Vagina (tissue), 2 donors: ENCODE data around the gene ZNF423. TPM values are rescaled to one million over a fixed set of nuclear protein-coding genes. Genes with fewer than 3 reads are reported as not detected.

ENCODE experiments used
- DNase-seq, 2 donors: peaks; one replicate each; pipeline ENCODE4 v3.0.0-alpha.2; 2017; ENCODE audit errors: extremely low spot score in 2 of 2
- H3K27ac ChIP-seq: fragments of 200-600 bp; sonication (generic); one replicate; pipeline ENCODE4 v1.5.1; 2019
- H3K27me3 ChIP-seq: fragments of 200-600 bp; sonication (generic); one replicate; pipeline ENCODE4 v1.5.1; 2019
- H3K36me3 ChIP-seq, 2 donors: fragments of 200-600 bp; sonication (generic); one replicate each; pipeline ENCODE4 v1.5.1; 2017 to 2019
- H3K4me1 ChIP-seq: fragments of 200-600 bp; sonication (generic); one replicate; pipeline ENCODE4 v1.5.1; 2019
- H3K4me3 ChIP-seq, 2 donors: fragments of 200-600 bp; sonication (generic); 1 replicate in 1 of 2; 2 replicates in 1 of 2; pipeline ENCODE4 v1.5.1; 2016 to 2019
- H3K9me3 ChIP-seq: fragments of 200-600 bp; sonication (generic); one replicate; pipeline ENCODE4 v1.5.1; 2019
- CTCF ChIP-seq, 3 experiments: fragments of 450-650 bp in 2 of 3; fragments of 200-600 bp in 1 of 3; sonication (generic) in 1 of 3; IDR thresholded peaks; one replicate each; pipeline ENCODE4 v1.5.1; 2017 to 2019; ENCODE audit warnings: antibody characterized with exemption in 3 of 3, mild to moderate bottlenecking in 2 of 3, moderate library complexity in 2 of 3
- POLR2A ChIP-seq, 2 donors: fragments of 450-650 bp; IDR thresholded peaks; one replicate each; pipeline ENCODE4 v1.6.1; 2017; ENCODE audit warnings: antibody characterized with exemption in 2 of 2, mild to moderate bottlenecking in 2 of 2, moderate library complexity in 2 of 2
- POLR2AphosphoS5 ChIP-seq, 2 donors: sonication (generic); formaldehyde crosslinking; IDR thresholded peaks; one replicate each; pipeline ENCODE4 v1.9.0; 2017; ENCODE audit warnings: antibody characterized with exemption in 2 of 2, mild to moderate bottlenecking in 2 of 2, low read depth in 1 of 2; ENCODE audit not compliant: insufficient read depth in 1 of 2
- intact Hi-C: fragments of 100-400 bp; cut with DNase I; formaldehyde crosslinking; loops from one replicate; pipeline ENCODE4 v1.15.1; 2023
- total RNA-seq: library from RNA; depleted of rRNA; stranded (reverse); fragments of >200 nt; gene quantifications from one replicate; pipeline ENCODE4 v1.2.3, GENCODE V29; 2016

Gene ZNF423
- total RNA-seq, 1 donor from 2014 or later, result 10.3 TPM

- DNase-seq, result no peak
- H3K36me3 ChIP-seq, result no peaks in the 10 kb centered on the region
- H3K27me3 ChIP-seq, result no peaks in the 10 kb centered on the region
- intact Hi-C loops, result no loop called here
- no peaks in the 10 kb centered on the region for H3K9me3 ChIP-seq
- H3K27ac ChIP-seq, result no peak overlapping the region
- H3K4me3 ChIP-seq, result no peak overlapping the region
- TF ChIP-seq CTCF (IDR thresholded peaks at IDR 0.05), result no peak
- no peak for TF ChIP-seq POLR2A (IDR thresholded peaks at IDR 0.05)
- TF ChIP-seq POLR2AphosphoS5 (IDR thresholded peaks at IDR 0.05; ENCODE audit: insufficient read depth in 1 of 2, low read depth in 1 of 2), result no peak
- H3K4me1 ChIP-seq, result peaks cover 7% of the 10 kb centered on the region
These were observed 393.4 kb downstream of the ZNF423 start for GRCh38 chr16:49462362-49462988.

GRCh38 chr16:49461517-49461951, 394.4 kb downstream of the ZNF423 start:
- Histone ChIP-seq H3K4me3 (no peak overlapping the region), H3K27ac (no peak overlapping the region), H3K4me1 (peaks cover 7% of the 10 kb centered on the region), H3K9me3 (no peaks in the 10 kb centered on the region), H3K27me3 (no peaks in the 10 kb centered on the region), H3K36me3 (no peaks in the 10 kb centered on the region)
- DNase-seq, result peak; percentile 75 to 81
- no peak for TF ChIP-seq POLR2A (IDR thresholded peaks at IDR 0.05)
- no peak for TF ChIP-seq POLR2AphosphoS5 (IDR thresholded peaks at IDR 0.05; ENCODE audit: insufficient read depth in 1 of 2, low read depth in 1 of 2)
- TF ChIP-seq CTCF (IDR thresholded peaks at IDR 0.05), result no peak
- intact Hi-C loops, result no loop called here

GRCh38 chr16:49460786-49461470, 395.0 kb downstream of the ZNF423 start:
- Histone ChIP-seq H3K9me3 (no peaks in the 10 kb centered on the region), H3K27me3 (no peaks in the 10 kb centered on the region), H3K36me3 (no peaks in the 10 kb centered on the region), H3K4me3 (no peak overlapping the region), H3K4me1 (peaks cover 7% of the 10 kb centered on the region), H3K27ac (no peak overlapping the region)
- DNase-seq, result peak in 1 of 2 donors; percentile 72
- TF ChIP-seq POLR2A (IDR thresholded peaks at IDR 0.05) (no peak), POLR2AphosphoS5 (IDR thresholded peaks at IDR 0.05; ENCODE audit: insufficient read depth in 1 of 2, low read depth in 1 of 2) (no peak), CTCF (IDR thresholded peaks at IDR 0.05) (no peak)
- intact Hi-C loops, result no loop called here

GRCh38 chr16:49459953-49460735, 395.8 kb downstream of the ZNF423 start:
- DNase-seq, result peak in 1 of 2 donors; percentile 37
- intact Hi-C loops, result no loop called here
- no peaks in the 10 kb centered on the region for H3K27me3 ChIP-seq
- H3K36me3 ChIP-seq, result no peaks in the 10 kb centered on the region
- no peaks in the 10 kb centered on the region for H3K9me3 ChIP-seq
- no peak overlapping the region for H3K4me3 ChIP-seq
- H3K4me1 ChIP-seq, result peaks cover 7% of the 10 kb centered on the region
- H3K27ac ChIP-seq, result no peak overlapping the region
- TF ChIP-seq POLR2AphosphoS5 (IDR thresholded peaks at IDR 0.05; ENCODE audit: insufficient read depth in 1 of 2, low read depth in 1 of 2) (no peak), CTCF (IDR thresholded peaks at IDR 0.05) (no peak), POLR2A (IDR thresholded peaks at IDR 0.05) (no peak)
